Calu3 (cell line): Measurements from ENCODE around the gene TNC. TPM values are rescaled to one million over a fixed set of nuclear protein-coding genes. Genes with fewer than 3 reads are reported as not detected.

Experiments used
- BruUV-seq: library from RNA; stranded (reverse); fragments of 400-500 nt; replicated peaks from 2 replicates; lab custom pipeline; 2021; lab: Mats Ljungman, UMichigan
- CTCF ChIA-PET: fragments of 300-600 bp; sonication (Branson Sonifier 250); formaldehyde crosslinking; loops from one replicate; lab custom pipeline; 2022; ENCODE audit warnings: antibody characterized with exemption; lab: Charles Lee
- DNase-seq: peaks from one replicate; pipeline ENCODE4 v3.0.0; 2022
- H3K27ac Mint-ChIP-seq: one replicate; pipeline ENCODE4 v1.8.0; 2022; ENCODE audit warnings: mixed read lengths; ENCODE audit not compliant: unreplicated experiment
- H3K27me3 Mint-ChIP-seq: one replicate; pipeline ENCODE4 v1.8.0; 2022; ENCODE audit warnings: mixed read lengths; ENCODE audit not compliant: unreplicated experiment
- H3K36me3 Mint-ChIP-seq: one replicate; pipeline ENCODE4 v1.8.0; 2022; ENCODE audit warnings: mild to moderate bottlenecking, moderate library complexity, mixed read lengths; ENCODE audit not compliant: insufficient read depth, unreplicated experiment
- H3K4me1 Mint-ChIP-seq: one replicate; pipeline ENCODE4 v1.8.0; 2022; ENCODE audit warnings: mild to moderate bottlenecking, low read depth, mixed read lengths; ENCODE audit not compliant: unreplicated experiment
- H3K4me3 Mint-ChIP-seq: one replicate; pipeline ENCODE4 v1.8.0; 2022; ENCODE audit warnings: mild to moderate bottlenecking, low read depth, moderate library complexity, mixed read lengths; ENCODE audit not compliant: unreplicated experiment
- H3K9me3 Mint-ChIP-seq: one replicate; pipeline ENCODE4 v1.8.0; 2022; ENCODE audit warnings: low read depth, mixed read lengths; ENCODE audit not compliant: unreplicated experiment
- CTCF ChIP-seq: fragments of 200-600 bp; IDR thresholded peaks from one replicate; pipeline ENCODE4 v1.8.0; 2022; ENCODE audit warnings: antibody characterized with exemption; ENCODE audit not compliant: unreplicated experiment
- intact Hi-C: fragments of 100-400 bp; cut with micrococcal nuclease; formaldehyde crosslinking; loops from one replicate; pipeline ENCODE4 v1.10.0; 2022; ENCODE audit not compliant: unreplicated experiment
- total RNA-seq: library from RNA; stranded (reverse); gene quantifications from 2 replicates; pipeline ENCODE4 v1.2.3, GENCODE V29; 2022

TNC gene
- total RNA-seq, 1 experiment from 2014 or later, result 1.0 TPM

- CTCF ChIA-PET, result interaction anchor here (0.6 kb wide), 1 partner anchor 23 kb away, joined by 5 read pairs; no protein-coding TSS in a partner anchor
- intact Hi-C loops, result no loop called here
- no TSS peak for BruUV-seq
Measured at GRCh38 chr9:114990901-114991300, 127.1 kb downstream of the TNC start.

GRCh38 chr9:114989600-114990410 lies 128.2 kb downstream of the TNC start:
- TF ChIP-seq CTCF, result no peak
- intact Hi-C loops, result loop anchor here (10.0 kb wide), 1 partner anchor 55 kb away; the partner anchor contains the start of gene TNFSF8
- CTCF ChIA-PET, result no interaction called here
- Mint-ChIP-seq H3K4me3 (no peak overlapping the region), H3K4me1 (no peaks in the 10 kb centered on the region), H3K36me3 (no peaks in the 10 kb centered on the region), H3K27me3 (peaks cover 78% of the 10 kb centered on the region), H3K9me3 (no peaks in the 10 kb centered on the region), H3K27ac (no peak overlapping the region)
- DNase-seq, result no peak
- no TSS peak for BruUV-seq

More at GRCh38 chr9:114990901-114991300, 127.1 kb downstream of the TNC start:
- Mint-ChIP-seq H3K36me3 (no peaks in the 10 kb centered on the region), H3K4me3 (no peak overlapping the region), H3K9me3 (no peaks in the 10 kb centered on the region), H3K4me1 (no peaks in the 10 kb centered on the region), H3K27ac (no peak overlapping the region), H3K27me3 (peaks cover 78% of the 10 kb centered on the region)
- no peak for TF ChIP-seq CTCF
- DNase-seq, result no peak

GRCh38 chr9:114988962-114989599 lies 128.9 kb downstream of the TNC start:
- no peak overlapping the region for H3K27ac Mint-ChIP-seq
- CTCF ChIA-PET, result no interaction called here
- H3K4me1 Mint-ChIP-seq, result no peaks in the 10 kb centered on the region
- peaks cover 73% of the 10 kb centered on the region for H3K27me3 Mint-ChIP-seq
- H3K36me3 Mint-ChIP-seq, result no peaks in the 10 kb centered on the region
- H3K4me3 Mint-ChIP-seq, result no peak overlapping the region
- DNase-seq, result no peak
- BruUV-seq, result no TSS peak
- intact Hi-C loops, result loop anchor here (10.0 kb wide), 1 partner anchor 54 kb away; the partner anchor contains the start of gene TNFSF8
- no peak for TF ChIP-seq CTCF
- no peaks in the 10 kb centered on the region for H3K9me3 Mint-ChIP-seq

GRCh38 chr9:114987116-114987515 lies 130.8 kb downstream of the TNC start:
- Mint-ChIP-seq H3K27ac (no peak overlapping the region), H3K27me3 (peaks cover 53% of the 10 kb centered on the region), H3K4me3 (no peak overlapping the region), H3K9me3 (no peaks in the 10 kb centered on the region), H3K36me3 (no peaks in the 10 kb centered on the region), H3K4me1 (no peaks in the 10 kb centered on the region)
- TF ChIP-seq CTCF, result no peak
- intact Hi-C loops, result loop anchor here (10.0 kb wide), 1 partner anchor 52 kb away; the partner anchor contains the start of gene TNFSF8
- CTCF ChIA-PET, result no interaction called here
- DNase-seq, result no peak
- BruUV-seq, result no TSS peak
